ENCODE measurements around the gene CFAP119.

The CFAP119 gene

GRCh38 chr16:30762991-30763725, 1.3 kb upstream of the CFAP119 start:
- TF ChIP-seq TCF4 (CRISPR knock-in tag; IDR thresholded peaks at IDR 0.05; ENCODE audit: borderline replicate concordance) (no peak), ZNF8 (CRISPR knock-in tag; IDR thresholded peaks at IDR 0.05) (no peak)

DNA sequence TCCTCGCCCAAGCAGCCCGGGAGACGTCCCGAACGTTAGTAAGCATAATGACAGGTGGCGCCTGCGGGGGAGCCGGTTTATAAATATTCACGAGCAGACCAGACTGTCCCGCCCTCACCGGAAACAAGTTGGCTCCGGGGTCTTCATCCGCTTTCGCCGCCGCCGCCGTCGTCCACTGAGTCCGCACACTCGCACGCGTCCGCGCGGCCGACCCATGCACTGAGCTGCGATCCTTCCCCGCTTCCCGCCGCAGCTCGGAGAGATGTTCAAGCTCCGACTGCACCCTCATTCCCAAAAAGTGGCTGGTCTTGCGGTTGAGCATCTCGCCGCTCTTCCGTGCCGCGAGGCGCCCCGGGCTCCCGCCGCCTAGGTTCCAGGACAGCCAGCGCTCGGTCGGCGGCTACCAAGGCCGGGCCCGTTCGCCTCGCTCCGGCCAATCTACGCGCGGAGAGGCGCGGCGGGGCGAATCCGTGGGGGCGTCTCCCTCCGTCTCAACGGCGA, 385 bp downstream of the CFAP119 start:
- ATAC-seq, result peak; percentile 72
- TF ChIP-seq CSDC2 (CRISPR knock-in tag; IDR thresholded peaks at IDR 0.05), result no peak

More at GRCh38 chr16:30762991-30763725, 1.3 kb upstream of the CFAP119 start:
- ATAC-seq, result no peak

DNA sequence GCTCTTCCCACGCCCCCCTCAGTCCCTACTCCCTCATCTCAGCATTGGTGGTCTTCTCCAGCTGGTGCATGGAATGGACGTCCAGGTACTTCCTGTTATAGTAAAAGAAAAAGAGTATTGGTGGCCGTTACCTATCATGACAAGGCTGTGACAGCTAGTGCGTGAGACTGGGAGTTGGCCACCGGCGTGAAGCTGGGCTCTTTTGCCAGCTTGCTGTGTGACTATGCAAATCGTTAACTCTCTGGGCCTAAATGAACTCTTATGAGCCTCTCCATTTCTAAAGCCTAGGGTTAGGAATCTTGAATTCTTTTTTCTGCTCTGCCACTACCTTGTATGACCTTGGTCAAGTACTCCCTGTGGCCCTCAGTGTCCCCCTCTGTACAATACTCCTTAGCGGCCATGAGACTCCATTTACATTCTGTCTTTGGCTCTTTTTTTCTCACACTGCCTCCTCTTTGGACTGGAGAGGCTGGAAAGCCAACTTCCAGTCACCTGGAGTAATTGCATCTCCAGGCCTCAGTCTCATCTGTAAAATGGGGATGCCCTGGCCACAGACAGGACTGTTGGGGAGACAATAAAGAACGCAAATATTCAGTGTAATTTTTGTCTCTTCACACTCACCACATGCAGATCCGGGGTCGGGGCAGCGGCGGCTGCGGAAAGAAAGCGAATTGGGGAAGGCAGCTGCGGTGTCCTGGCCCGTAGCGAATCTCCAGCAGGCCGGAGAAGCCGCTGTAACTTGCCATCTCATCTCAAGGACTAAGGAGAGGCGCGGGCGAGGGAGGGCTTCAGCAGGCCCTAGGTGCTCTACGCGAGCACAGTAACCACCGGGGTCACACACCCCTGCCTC, 1.1 kb downstream of the CFAP119 start:
- TF ChIP-seq RARB (CRISPR knock-in tag; IDR thresholded peaks at IDR 0.05) (no peak), OSR1 (CRISPR knock-in tag; IDR thresholded peaks at IDR 0.05) (no peak), ARNTL (CRISPR knock-in tag; IDR thresholded peaks at IDR 0.05; ENCODE audit: borderline replicate concordance, low read depth) (no peak), TCF4 (CRISPR knock-in tag; IDR thresholded peaks at IDR 0.05; ENCODE audit: borderline replicate concordance) (no peak), ZNF8 (CRISPR knock-in tag; IDR thresholded peaks at IDR 0.05) (no peak), ZFP30 (CRISPR knock-in tag; IDR thresholded peaks at IDR 0.05) (no peak), PPARA (CRISPR knock-in tag; IDR thresholded peaks at IDR 0.05; ENCODE audit: borderline replicate concordance) (no peak), ESRRG (CRISPR knock-in tag; IDR thresholded peaks at IDR 0.05) (no peak), ZFP3 (CRISPR knock-in tag; IDR thresholded peaks at IDR 0.05) (no peak), GLIS3 (CRISPR knock-in tag; IDR thresholded peaks at IDR 0.05) (no peak), CREB5 (CRISPR knock-in tag; IDR thresholded peaks at IDR 0.05; ENCODE audit: low read depth) (no peak), ISL1 (CRISPR knock-in tag; IDR thresholded peaks at IDR 0.05) (no peak), SNAI2 (CRISPR knock-in tag; IDR thresholded peaks at IDR 0.05) (no peak), ZC3H10 (CRISPR knock-in tag; IDR thresholded peaks at IDR 0.05) (no peak), BACH2 (CRISPR knock-in tag; IDR thresholded peaks at IDR 0.05; ENCODE audit: borderline replicate concordance) (no peak), CSRNP3 (CRISPR knock-in tag; IDR thresholded peaks at IDR 0.05) (no peak), ZNF565 (CRISPR knock-in tag; conservative IDR thresholded peaks at IDR 0.05; ENCODE audit: low read depth) (no peak), ZNF70 (CRISPR knock-in tag; IDR thresholded peaks at IDR 0.05) (no peak)
- TF ChIP-seq, protein P1, sequence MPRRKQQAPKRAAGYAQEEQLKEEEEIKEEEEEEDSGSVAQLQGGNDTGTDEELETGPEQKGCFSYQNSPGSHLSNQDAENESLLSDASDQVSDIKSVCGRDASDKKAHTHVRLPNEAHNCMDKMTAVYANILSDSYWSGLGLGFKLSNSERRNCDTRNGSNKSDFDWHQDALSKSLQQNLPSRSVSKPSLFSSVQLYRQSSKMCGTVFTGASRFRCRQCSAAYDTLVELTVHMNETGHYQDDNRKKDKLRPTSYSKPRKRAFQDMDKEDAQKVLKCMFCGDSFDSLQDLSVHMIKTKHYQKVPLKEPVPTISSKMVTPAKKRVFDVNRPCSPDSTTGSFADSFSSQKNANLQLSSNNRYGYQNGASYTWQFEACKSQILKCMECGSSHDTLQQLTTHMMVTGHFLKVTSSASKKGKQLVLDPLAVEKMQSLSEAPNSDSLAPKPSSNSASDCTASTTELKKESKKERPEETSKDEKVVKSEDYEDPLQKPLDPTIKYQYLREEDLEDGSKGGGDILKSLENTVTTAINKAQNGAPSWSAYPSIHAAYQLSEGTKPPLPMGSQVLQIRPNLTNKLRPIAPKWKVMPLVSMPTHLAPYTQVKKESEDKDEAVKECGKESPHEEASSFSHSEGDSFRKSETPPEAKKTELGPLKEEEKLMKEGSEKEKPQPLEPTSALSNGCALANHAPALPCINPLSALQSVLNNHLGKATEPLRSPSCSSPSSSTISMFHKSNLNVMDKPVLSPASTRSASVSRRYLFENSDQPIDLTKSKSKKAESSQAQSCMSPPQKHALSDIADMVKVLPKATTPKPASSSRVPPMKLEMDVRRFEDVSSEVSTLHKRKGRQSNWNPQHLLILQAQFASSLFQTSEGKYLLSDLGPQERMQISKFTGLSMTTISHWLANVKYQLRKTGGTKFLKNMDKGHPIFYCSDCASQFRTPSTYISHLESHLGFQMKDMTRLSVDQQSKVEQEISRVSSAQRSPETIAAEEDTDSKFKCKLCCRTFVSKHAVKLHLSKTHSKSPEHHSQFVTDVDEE (CRISPR knock-in tag; IDR thresholded peaks at IDR 0.05), result no peak
- TF ChIP-seq, protein P2, sequence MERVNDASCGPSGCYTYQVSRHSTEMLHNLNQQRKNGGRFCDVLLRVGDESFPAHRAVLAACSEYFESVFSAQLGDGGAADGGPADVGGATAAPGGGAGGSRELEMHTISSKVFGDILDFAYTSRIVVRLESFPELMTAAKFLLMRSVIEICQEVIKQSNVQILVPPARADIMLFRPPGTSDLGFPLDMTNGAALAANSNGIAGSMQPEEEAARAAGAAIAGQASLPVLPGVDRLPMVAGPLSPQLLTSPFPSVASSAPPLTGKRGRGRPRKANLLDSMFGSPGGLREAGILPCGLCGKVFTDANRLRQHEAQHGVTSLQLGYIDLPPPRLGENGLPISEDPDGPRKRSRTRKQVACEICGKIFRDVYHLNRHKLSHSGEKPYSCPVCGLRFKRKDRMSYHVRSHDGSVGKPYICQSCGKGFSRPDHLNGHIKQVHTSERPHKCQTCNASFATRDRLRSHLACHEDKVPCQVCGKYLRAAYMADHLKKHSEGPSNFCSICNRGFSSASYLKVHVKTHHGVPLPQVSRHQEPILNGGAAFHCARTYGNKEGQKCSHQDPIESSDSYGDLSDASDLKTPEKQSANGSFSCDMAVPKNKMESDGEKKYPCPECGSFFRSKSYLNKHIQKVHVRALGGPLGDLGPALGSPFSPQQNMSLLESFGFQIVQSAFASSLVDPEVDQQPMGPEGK (CRISPR knock-in tag; IDR thresholded peaks at IDR 0.05; ENCODE audit: borderline replicate concordance), result no peak
- peak; percentile 39 for ATAC-seq

All from SK-N-SH treated with all-trans-retinoic acid at 6 μM for 48 hours (cell line).